GM19452 (cell line): ENCODE measurements around the gene POMP.
"Not testable (repeated sequence)": the region's sequence is repeated elsewhere in the genome, so short reads cannot be mapped to it uniquely, and the experiment has no call there.

ENCODE experiments used
- ATAC-seq: cut with Tn5 transposase; IDR thresholded peaks from one replicate; pipeline ENCODE4 v1.9.1; 2021; ENCODE audit not compliant: unreplicated experiment

The POMP gene

GRCh38 chr13:28693605-28694491 lies 34.9 kb downstream of the POMP start:
- ATAC-seq: not testable (repeated sequence)

- ATAC-seq: no peak
These were observed 38.5 kb downstream of the POMP start for GRCh38 chr13:28697441-28697840.

- ATAC-seq: no peak
These were observed 40.3 kb downstream of the POMP start for GRCh38 chr13:28699246-28699645.

- no peak for ATAC-seq
These were observed 45.4 kb downstream of the POMP start for GRCh38 chr13:28704282-28704681.

GRCh38 chr13:28704919-28705318 lies 46.0 kb downstream of the POMP start:
- ATAC-seq: no peak

- ATAC-seq: no peak
These were observed 46.6 kb downstream of the POMP start for GRCh38 chr13:28705461-28706083.

GRCh38 chr13:28707629-28708427 lies 48.9 kb downstream of the POMP start:
- ATAC-seq: peak; percentile 97

- no peak for ATAC-seq
These were observed 51.2 kb downstream of the POMP start for GRCh38 chr13:28710161-28710560.

- ATAC-seq: no peak
These were observed 55.7 kb downstream of the POMP start for GRCh38 chr13:28714651-28715050.

GRCh38 chr13:28716511-28716910 lies 57.6 kb downstream of the POMP start:
- no peak for ATAC-seq

GRCh38 chr13:28717170-28717569 lies 58.2 kb downstream of the POMP start:
- no peak for ATAC-seq

GRCh38 chr13:28718196-28718542 lies 59.2 kb downstream of the POMP start:
- no peak for ATAC-seq

GRCh38 chr13:28718543-28719226 lies 59.8 kb downstream of the POMP start, which contains the start of gene SLC46A3:
TSS of gene SLC46A3 (minus strand) at chr13:28718970. CDS start at chr13:28717998, 972 bp downstream.
- ATAC-seq: peak; percentile 99

- ATAC-seq: no peak
These were observed 60.5 kb downstream of the POMP start for GRCh38 chr13:28719227-28720055.

GRCh38 chr13:28723806-28724205 lies 64.9 kb downstream of the POMP start:
- no peak for ATAC-seq

GRCh38 chr13:28725046-28725610 lies 66.2 kb downstream of the POMP start:
- ATAC-seq: no peak
